Measurements from ENCODE around the gene MAP3K5.

- TF ChIP-seq CTCF (IDR thresholded peaks at IDR 0.05) (no peak), EP300 (IDR thresholded peaks at IDR 0.05) (no peak)
These were observed 266.6 kb downstream of the MAP3K5 start for GRCh38 chr6:136525586-136526195.
